ENCODE measurements around the gene GCK. TPM values are rescaled to one million over a fixed set of nuclear protein-coding genes. Genes with fewer than 3 reads are reported as not detected.

The GCK gene
- total RNA-seq, 1 experiment from 2014 or later = not detected

DNA sequence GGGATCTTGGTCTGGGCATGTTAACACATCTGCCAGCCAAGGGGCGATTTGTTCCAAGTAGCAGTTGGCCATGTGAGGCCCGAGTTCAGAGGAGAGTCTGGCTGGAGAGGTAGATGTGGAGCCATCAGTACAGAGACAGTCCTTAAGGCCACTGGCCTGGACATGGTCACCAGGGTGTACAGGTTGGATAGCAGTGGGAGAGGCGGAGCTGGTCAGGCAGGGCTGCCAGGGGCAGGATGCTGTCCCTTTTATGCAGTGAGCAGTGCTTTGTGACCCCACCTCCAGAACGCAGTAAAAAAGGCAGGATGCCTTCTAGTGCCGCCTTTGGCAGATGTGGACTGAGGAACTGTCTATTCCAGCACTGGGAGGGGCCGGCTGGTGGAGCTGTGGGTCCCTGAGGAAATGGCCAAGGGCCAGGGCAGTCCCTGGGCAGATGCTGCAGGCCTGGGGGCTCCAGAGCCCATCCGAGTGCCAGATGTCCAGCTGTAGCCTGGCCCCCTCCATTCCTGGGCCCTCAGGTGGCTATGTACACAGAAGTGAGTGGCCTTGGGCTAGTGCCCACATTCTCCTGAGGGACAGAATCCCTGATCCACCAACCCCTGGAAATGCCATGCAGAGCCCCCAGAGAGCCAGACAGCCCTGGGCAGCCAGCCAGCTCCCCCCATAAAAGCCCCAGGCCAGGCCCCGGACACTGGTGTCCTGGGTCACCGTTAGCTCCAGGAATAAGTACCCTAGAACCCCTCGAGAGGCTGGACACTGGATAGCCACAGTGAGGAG, 31.0 kb downstream of the GCK start:
- H3K27me3 ChIP-seq (replicated peaks; ENCODE audit: control insufficient read depth, insufficient read depth, low read length) = no peaks in the 10 kb centered on the region
- BruUV-seq (replicated peaks) = no TSS peak
- intact Hi-C loops (cut with micrococcal nuclease; ENCODE audit: unreplicated experiment) = no loop called here
- H3K4me1 ChIP-seq = no peaks in the 10 kb centered on the region
- POLR2A ChIA-PET = no interaction called here
- H3K4me3 ChIP-seq (ENCODE audit: low read depth, low read length) = no peak overlapping the region
- peak in 1 of 2 experiments; percentile 22 for DNase-seq
- no peaks in the 10 kb centered on the region for H3K36me3 ChIP-seq (ENCODE audit: control insufficient read depth, insufficient read depth, low read length)
- Mint-ChIP-seq H3K27me3 (ENCODE audit: insufficient read depth, unreplicated experiment) (no peaks in the 10 kb centered on the region), H3K4me1 (ENCODE audit: low read depth, unreplicated experiment) (peaks cover 4% of the 10 kb centered on the region), H3K9me3 (ENCODE audit: unreplicated experiment) (no peaks in the 10 kb centered on the region), H3K27ac (ENCODE audit: unreplicated experiment) (no peak overlapping the region), H3K4me3 (ENCODE audit: unreplicated experiment) (no peak overlapping the region), H3K36me3 (ENCODE audit: insufficient read depth, unreplicated experiment) (no peaks in the 10 kb centered on the region)
- no peaks in the 10 kb centered on the region for H3K9me3 ChIP-seq
- TF ChIP-seq, protein P1, sequence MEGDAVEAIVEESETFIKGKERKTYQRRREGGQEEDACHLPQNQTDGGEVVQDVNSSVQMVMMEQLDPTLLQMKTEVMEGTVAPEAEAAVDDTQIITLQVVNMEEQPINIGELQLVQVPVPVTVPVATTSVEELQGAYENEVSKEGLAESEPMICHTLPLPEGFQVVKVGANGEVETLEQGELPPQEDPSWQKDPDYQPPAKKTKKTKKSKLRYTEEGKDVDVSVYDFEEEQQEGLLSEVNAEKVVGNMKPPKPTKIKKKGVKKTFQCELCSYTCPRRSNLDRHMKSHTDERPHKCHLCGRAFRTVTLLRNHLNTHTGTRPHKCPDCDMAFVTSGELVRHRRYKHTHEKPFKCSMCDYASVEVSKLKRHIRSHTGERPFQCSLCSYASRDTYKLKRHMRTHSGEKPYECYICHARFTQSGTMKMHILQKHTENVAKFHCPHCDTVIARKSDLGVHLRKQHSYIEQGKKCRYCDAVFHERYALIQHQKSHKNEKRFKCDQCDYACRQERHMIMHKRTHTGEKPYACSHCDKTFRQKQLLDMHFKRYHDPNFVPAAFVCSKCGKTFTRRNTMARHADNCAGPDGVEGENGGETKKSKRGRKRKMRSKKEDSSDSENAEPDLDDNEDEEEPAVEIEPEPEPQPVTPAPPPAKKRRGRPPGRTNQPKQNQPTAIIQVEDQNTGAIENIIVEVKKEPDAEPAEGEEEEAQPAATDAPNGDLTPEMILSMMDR (IDR thresholded peaks at IDR 0.05; ENCODE audit: insufficient read depth in 1 of 2, low read depth in 1 of 2, low read length in 1 of 2, severe bottlenecking in 1 of 2, unreplicated experiment in 1 of 2) = no peak
- CTCF ChIA-PET = no interaction called here

DNA sequence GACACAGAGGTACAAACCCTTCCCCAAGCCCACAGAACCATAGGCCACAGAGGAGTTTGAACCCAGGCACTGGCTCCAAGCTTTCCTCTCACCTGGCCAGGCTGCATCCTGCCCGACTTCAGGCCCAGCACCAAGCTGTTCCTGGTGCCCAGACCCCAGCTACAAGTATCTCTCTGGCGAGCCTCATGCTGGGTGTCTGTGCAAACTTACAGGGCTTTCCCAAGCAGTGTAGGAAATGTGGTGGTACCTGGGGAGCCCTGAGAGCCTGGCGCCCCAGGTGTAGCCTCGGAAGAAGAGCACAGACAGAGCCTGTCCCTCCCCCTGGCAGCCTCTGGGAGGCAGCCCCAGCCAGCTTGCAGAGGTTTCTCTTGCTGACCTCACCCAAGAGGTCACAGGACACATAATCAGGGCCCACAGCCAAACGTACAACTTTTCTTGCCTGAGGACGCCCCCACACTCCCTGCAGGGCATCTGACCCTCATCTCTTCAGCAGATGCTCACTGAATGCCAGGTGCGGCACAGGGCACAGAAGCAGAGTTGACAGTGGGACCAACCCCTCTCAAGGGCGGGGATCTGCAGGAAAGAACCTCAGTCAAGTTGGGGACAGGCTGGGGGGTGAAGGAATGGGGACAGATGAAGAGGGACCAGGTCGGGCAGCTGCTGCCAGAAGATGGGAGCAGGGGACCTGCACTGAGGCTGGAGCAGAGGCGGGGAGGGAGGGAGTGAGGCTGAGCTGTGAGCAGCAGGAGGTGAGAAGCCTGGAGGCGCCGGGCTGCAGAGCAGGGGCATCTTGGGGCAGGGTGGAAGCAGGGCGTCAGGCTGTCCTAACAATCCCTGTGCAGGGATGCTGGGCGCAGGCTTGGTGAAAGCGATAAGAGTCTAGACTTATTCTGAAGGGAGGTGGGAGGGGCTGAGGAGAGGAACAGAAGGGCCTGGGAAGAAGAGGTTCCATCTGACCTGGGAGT, 31.8 kb downstream of the GCK start:
- H3K27ac Mint-ChIP-seq (ENCODE audit: unreplicated experiment) = no peak overlapping the region
- CTCF ChIA-PET = no interaction called here
- TF ChIP-seq, protein P1 (IDR thresholded peaks at IDR 0.05; ENCODE audit: insufficient read depth in 1 of 2, low read depth in 1 of 2, low read length in 1 of 2, severe bottlenecking in 1 of 2, unreplicated experiment in 1 of 2) = no peak
- no peak overlapping the region for H3K4me3 ChIP-seq (ENCODE audit: low read depth, low read length)
- H3K36me3 Mint-ChIP-seq (ENCODE audit: insufficient read depth, unreplicated experiment) = no peaks in the 10 kb centered on the region
- no peaks in the 10 kb centered on the region for H3K27me3 Mint-ChIP-seq (ENCODE audit: insufficient read depth, unreplicated experiment)
- H3K9me3 ChIP-seq = no peaks in the 10 kb centered on the region
- H3K36me3 ChIP-seq (ENCODE audit: control insufficient read depth, insufficient read depth, low read length) = no peaks in the 10 kb centered on the region
- POLR2A ChIA-PET = no interaction called here
- DNase-seq = peak in 1 of 2 experiments; percentile 28
- no peaks in the 10 kb centered on the region for H3K9me3 Mint-ChIP-seq (ENCODE audit: unreplicated experiment)
- H3K4me1 Mint-ChIP-seq (ENCODE audit: low read depth, unreplicated experiment) = peaks cover 2% of the 10 kb centered on the region
- no peaks in the 10 kb centered on the region for H3K27me3 ChIP-seq (replicated peaks; ENCODE audit: control insufficient read depth, insufficient read depth, low read length)
- no peaks in the 10 kb centered on the region for H3K4me1 ChIP-seq
- H3K4me3 Mint-ChIP-seq (ENCODE audit: unreplicated experiment) = no peak overlapping the region
- BruUV-seq (replicated peaks) = no TSS peak
- intact Hi-C loops (cut with micrococcal nuclease; ENCODE audit: unreplicated experiment) = no loop called here

DNA sequence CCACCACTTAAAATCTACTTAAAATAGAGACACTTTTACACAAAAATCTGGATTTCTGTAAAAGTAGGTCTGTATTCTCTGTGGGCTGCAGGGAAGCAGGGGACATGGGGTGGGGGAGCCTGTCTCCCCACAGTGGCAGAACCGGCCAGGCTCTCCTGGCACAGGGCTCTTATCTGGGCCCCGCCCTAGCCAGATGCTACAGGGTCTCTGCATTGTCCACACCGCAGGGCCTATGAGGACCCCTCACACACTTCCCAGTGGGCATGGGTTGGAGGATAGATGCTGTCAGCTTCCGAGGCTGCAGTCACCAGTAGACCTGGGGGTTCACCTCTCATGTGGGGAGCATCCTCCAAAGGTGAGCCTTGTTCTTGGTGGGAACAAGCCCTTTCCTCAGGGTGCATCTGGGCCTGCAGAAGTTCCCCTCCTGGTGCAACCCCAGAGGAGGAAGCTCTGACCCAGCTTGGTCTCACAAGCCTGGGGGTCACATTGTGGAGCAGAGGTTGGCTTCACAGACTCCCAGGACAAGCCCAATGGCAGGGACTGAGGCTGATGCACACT, 32.7 kb downstream of the GCK start:
- Histone ChIP-seq H3K9me3 (no peaks in the 10 kb centered on the region), H3K4me1 (no peaks in the 10 kb centered on the region), H3K4me3 (ENCODE audit: low read depth, low read length) (no peak overlapping the region), H3K27me3 (replicated peaks; ENCODE audit: control insufficient read depth, insufficient read depth, low read length) (no peaks in the 10 kb centered on the region), H3K36me3 (ENCODE audit: control insufficient read depth, insufficient read depth, low read length) (no peaks in the 10 kb centered on the region)
- H3K27ac Mint-ChIP-seq (ENCODE audit: unreplicated experiment) = no peak overlapping the region
- no peaks in the 10 kb centered on the region for H3K9me3 Mint-ChIP-seq (ENCODE audit: unreplicated experiment)
- intact Hi-C loops (cut with micrococcal nuclease; ENCODE audit: unreplicated experiment) = no loop called here
- TF ChIP-seq, protein P1 (IDR thresholded peaks at IDR 0.05; ENCODE audit: insufficient read depth in 1 of 2, low read depth in 1 of 2, low read length in 1 of 2, severe bottlenecking in 1 of 2, unreplicated experiment in 1 of 2) = no peak
- ChIA-PET POLR2A (no interaction called here), CTCF (no interaction called here)
- no TSS peak for BruUV-seq (replicated peaks)
- no peaks in the 10 kb centered on the region for H3K36me3 Mint-ChIP-seq (ENCODE audit: insufficient read depth, unreplicated experiment)
- no peak overlapping the region for H3K4me3 Mint-ChIP-seq (ENCODE audit: unreplicated experiment)
- no peak for DNase-seq
- no peaks in the 10 kb centered on the region for H3K27me3 Mint-ChIP-seq (ENCODE audit: insufficient read depth, unreplicated experiment)
- H3K4me1 Mint-ChIP-seq (ENCODE audit: low read depth, unreplicated experiment) = peaks cover 6% of the 10 kb centered on the region
